Panc1 (cell line): ENCODE data around the gene ZHX3. TPM values are rescaled to one million over a fixed set of nuclear protein-coding genes. Genes with fewer than 3 reads are reported as not detected.

Experiments
- ATAC-seq: fragments of 200-7000 bp; cut with Tn5 transposase; 2 replicates; pipeline ENCODE4 v1.9.1; 2020; ENCODE audit warnings: mild to moderate bottlenecking, moderate library complexity
- BruUV-seq: library from RNA; stranded (reverse); fragments of 400-500 nt; replicated peaks from 2 replicates; lab custom pipeline; 2021; lab: Mats Ljungman, UMichigan
- CTCF ChIA-PET: fragments of 300-600 bp; sonication (Branson Sonifier 250); formaldehyde crosslinking; loops from one replicate; lab custom pipeline; 2022; ENCODE audit warnings: antibody characterized with exemption; lab: Charles Lee
- POLR2A ChIA-PET: fragments of 300-600 bp; sonication (Branson Sonifier 250); formaldehyde crosslinking; loops from one replicate; lab custom pipeline; 2022; ENCODE audit warnings: antibody characterized with exemption; lab: Charles Lee
- DNase-seq: peaks from one replicate; pipeline ENCODE4 v3.0.0-alpha.2; 2010; ENCODE audit warnings: low read depth, low spot score
- H3K27ac ChIP-seq: 2 replicates; pipeline ENCODE4 v1.5.1; 2011; ENCODE audit warnings: mild to moderate bottlenecking, low read length, inconsistent platforms
- H3K27me3 ChIP-seq: fragments of 200-500 bp; sonication (Bioruptor generic); 2 replicates; pipeline ENCODE4 v1.6.0; 2014; ENCODE audit warnings: low read length, inconsistent platforms; ENCODE audit not compliant: control insufficient read depth, insufficient read depth
- H3K36me3 ChIP-seq: fragments of 200-500 bp; sonication (Bioruptor generic); 2 replicates; pipeline ENCODE4 v1.5.1; 2014; ENCODE audit warnings: inconsistent platforms, mild to moderate bottlenecking, low read length, moderate library complexity; ENCODE audit not compliant: control insufficient read depth, insufficient read depth
- H3K4me1 ChIP-seq: 2 replicates; pipeline ENCODE4 v1.5.1; 2011; ENCODE audit warnings: inconsistent platforms, mild to moderate bottlenecking, low read length, moderate library complexity; ENCODE audit not compliant: control insufficient read depth, insufficient read depth
- H3K4me3 ChIP-seq, 2 experiments: 2 replicates each; pipeline ENCODE4 v1.5.1; 2011 to 2012; ENCODE audit warnings: low read depth in 2 of 2, low read length in 2 of 2, mild to moderate bottlenecking in 2 of 2, inconsistent platforms in 1 of 2, moderate library complexity in 1 of 2
- H3K9me3 ChIP-seq: fragments of 200-500 bp; sonication (Bioruptor generic); 2 replicates; pipeline ENCODE4 v1.5.1; 2014; ENCODE audit warnings: low read depth, mild to moderate bottlenecking, inconsistent platforms, low read length, moderate library complexity; ENCODE audit not compliant: control insufficient read depth, insufficient read depth
- CTCF ChIP-seq: fragments of 450-650 bp; IDR thresholded peaks from 2 replicates; pipeline ENCODE4 v1.5.1; 2017; ENCODE audit warnings: mild to moderate bottlenecking
- POLR2AphosphoS5 ChIP-seq: IDR thresholded peaks from 2 replicates; pipeline ENCODE4 v1.6.1; 2012; ENCODE audit warnings: mild to moderate bottlenecking, low read depth, low read length, moderate library complexity
- REST ChIP-seq, 2 experiments: IDR thresholded peaks; 2 replicates each; pipeline ENCODE4 v1.6.1; 2011 to 2012; ENCODE audit warnings: low read depth in 2 of 2, control low read depth in 1 of 2, low read length in 1 of 2, mild to moderate bottlenecking in 1 of 2, moderate library complexity in 1 of 2; ENCODE audit not compliant: insufficient read depth in 1 of 2
- SIN3A ChIP-seq: IDR thresholded peaks from 2 replicates; pipeline ENCODE4 v1.6.1; 2012; ENCODE audit warnings: low read depth, mild to moderate bottlenecking, low read length, moderate library complexity, borderline replicate concordance; ENCODE audit not compliant: insufficient read depth
- TCF7L2 ChIP-seq: IDR thresholded peaks from 2 replicates; pipeline ENCODE4 v1.6.1; 2011; ENCODE audit warnings: mild to moderate bottlenecking, low read depth, low read length, inconsistent platforms
- in situ Hi-C: cut with HindIII; loops from 2 replicates; pipeline ENCODE4 v1.10.0; 2016; ENCODE audit warnings: low sequenced_read_pairs, low pct_unique_long_range_greater_than_20kb
- intact Hi-C: fragments of 100-400 bp; cut with micrococcal nuclease; formaldehyde crosslinking; loops from one replicate; pipeline ENCODE4 v1.10.0; 2022; ENCODE audit not compliant: unreplicated experiment
- total RNA-seq: library from RNA; stranded (reverse); gene quantifications from one replicate; pipeline ENCODE4 v1.2.1, GENCODE V29; 2021; ENCODE audit not compliant: unreplicated experiment

The ZHX3 gene
- total RNA-seq, 1 experiment from 2014 or later = 19.8 TPM

- no peak overlapping the region for H3K4me3 ChIP-seq
- no peaks in the 10 kb centered on the region for H3K27me3 ChIP-seq
- no peaks in the 10 kb centered on the region for H3K9me3 ChIP-seq
- in situ Hi-C loops = no loop called here
- intact Hi-C loops = no loop called here
- H3K27ac ChIP-seq = no peak overlapping the region
- no peak for TF ChIP-seq REST (IDR thresholded peaks at IDR 0.05; ENCODE audit: insufficient read depth in 1 of 2, low read depth in 2 of 2, low read length in 1 of 2)
- TF ChIP-seq POLR2AphosphoS5 = no peak
- no peak for TF ChIP-seq TCF7L2
- TF ChIP-seq SIN3A = no peak
- no peak for TF ChIP-seq CTCF
- BruUV-seq = no TSS peak
- ChIA-PET CTCF (no interaction called here), POLR2A (interaction anchor here (0.6 kb wide), 1 partner anchor 27 kb away, joined by 3 read pairs; no protein-coding TSS in a partner anchor)
- no peak for DNase-seq
- ATAC-seq = no peak
- H3K36me3 ChIP-seq = no peaks in the 10 kb centered on the region
- H3K4me1 ChIP-seq = no peaks in the 10 kb centered on the region
Measured at GRCh38 chr20:41148942-41149341, 168.6 kb downstream of the ZHX3 start.

GRCh38 chr20:41147767-41148191 is 169.8 kb downstream of the ZHX3 start:
- intact Hi-C loops (no loop called here), in situ Hi-C loops (no loop called here)
- no peak for ATAC-seq
- no TSS peak for BruUV-seq
- ChIA-PET POLR2A (no interaction called here), CTCF (no interaction called here)
- H3K27ac ChIP-seq = no peak overlapping the region
- H3K36me3 ChIP-seq = no peaks in the 10 kb centered on the region
- H3K9me3 ChIP-seq = no peaks in the 10 kb centered on the region
- no peak overlapping the region for H3K4me3 ChIP-seq
- no peaks in the 10 kb centered on the region for H3K4me1 ChIP-seq
- TF ChIP-seq POLR2AphosphoS5 (no peak), SIN3A (no peak), REST (IDR thresholded peaks at IDR 0.05; ENCODE audit: insufficient read depth in 1 of 2, low read depth in 2 of 2, low read length in 1 of 2) (no peak), CTCF (no peak), TCF7L2 (no peak)
- H3K27me3 ChIP-seq = no peaks in the 10 kb centered on the region
- DNase-seq = no peak
